ENCODE results near the gene FBXW7.

FBXW7 gene

DNA sequence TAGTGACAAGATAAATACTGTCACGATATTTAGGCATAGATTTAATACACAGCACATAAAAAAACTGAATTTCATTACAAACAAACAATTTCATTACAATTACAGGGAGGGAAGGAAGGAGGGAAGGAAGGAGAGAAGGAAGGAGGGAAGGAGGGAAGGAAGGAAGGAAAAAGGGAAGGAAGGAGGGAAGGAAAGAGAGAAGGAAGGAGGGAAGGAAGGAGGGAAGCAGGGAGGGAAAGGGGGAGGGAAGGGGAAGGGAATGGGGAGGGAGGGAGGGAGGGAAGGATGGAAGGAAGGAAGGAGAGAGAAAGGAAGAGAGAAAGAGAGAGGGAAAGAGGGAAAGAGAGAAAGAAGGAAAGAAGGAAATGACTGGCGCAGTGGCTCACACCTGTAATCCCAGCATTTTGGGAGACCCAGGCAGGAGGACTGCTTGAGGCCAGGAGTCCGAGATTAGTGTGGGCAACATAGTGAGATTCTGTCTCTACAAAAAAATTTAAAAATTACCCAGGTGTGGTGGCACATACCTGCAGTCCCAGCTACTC is 64.6 kb downstream of the FBXW7 start:
- DNase-seq (ENCODE audit: low read depth): no peak

GRCh38 chr4:152468408-152468807 is 67.5 kb downstream of the FBXW7 start:
- DNase-seq (ENCODE audit: low read depth): no peak

- DNase-seq (ENCODE audit: low read depth): no peak
Measured at GRCh38 chr4:152467101-152467500, 68.8 kb downstream of the FBXW7 start.

GRCh38 chr4:152464030-152464823 is 71.7 kb downstream of the FBXW7 start:
- no peak for DNase-seq (ENCODE audit: low read depth)

DNA sequence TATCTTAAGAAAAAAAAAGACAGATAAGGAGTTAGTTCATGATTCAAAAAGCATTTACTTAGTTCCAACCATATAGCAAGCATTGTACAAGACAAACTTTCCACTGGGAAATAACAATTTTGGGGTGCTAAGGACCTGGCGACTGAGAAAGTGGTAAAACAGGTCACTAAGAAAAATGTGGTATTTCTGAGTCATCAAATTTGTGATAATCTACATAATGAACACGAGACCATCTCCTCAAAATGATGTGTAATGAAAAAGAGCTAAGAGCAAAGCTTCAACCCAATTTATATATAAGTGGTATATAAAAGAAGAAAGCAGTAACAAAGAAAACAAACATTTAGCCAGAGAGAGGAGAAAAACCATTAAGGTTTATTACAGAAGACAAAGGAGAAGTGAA is 72.3 kb downstream of the FBXW7 start:
- no peak for DNase-seq (ENCODE audit: low read depth)

DNA sequence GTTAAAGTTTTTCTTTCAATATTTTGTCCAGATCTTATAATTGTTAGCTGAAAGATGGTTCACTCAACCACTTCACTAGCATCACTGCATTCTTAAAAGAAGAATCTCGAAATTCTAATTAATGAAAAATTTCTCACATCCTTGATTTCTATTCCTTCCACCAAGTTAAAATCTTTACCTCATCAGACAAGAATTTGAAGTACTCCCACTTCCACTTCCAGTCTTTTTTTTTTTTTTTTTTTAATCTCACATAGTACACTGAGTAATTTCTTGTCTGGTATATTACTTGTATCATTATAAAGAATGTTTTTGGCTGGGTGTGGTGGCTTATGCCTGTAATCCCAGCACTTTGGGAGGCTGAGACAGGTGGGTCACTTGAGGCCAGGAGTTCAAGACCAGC is 73.2 kb downstream of the FBXW7 start:
- no peak for DNase-seq (ENCODE audit: low read depth)

DNA sequence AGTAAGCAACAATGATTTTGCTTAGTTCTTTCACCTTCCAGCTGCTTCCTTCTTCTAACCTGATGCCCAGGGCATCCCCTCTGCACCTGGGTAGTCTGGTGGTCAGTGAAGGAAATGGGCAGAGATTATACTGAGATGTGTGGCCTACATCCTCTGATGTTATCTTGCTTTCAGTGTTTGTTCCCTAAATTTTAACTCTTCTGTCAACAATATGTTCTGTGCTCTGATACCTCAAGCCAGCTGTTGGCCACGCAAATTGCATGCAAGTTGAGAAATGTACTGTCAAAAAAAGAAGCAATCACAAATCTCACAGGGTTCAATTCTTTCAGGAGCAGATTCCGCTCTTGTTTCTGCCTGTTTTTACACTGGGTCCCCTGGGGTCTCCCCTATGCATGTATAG is 73.8 kb downstream of the FBXW7 start:
- no peak for DNase-seq (ENCODE audit: low read depth)

GRCh38 chr4:152460488-152460887 is 75.4 kb downstream of the FBXW7 start:
- no peak for DNase-seq (ENCODE audit: low read depth)

- no peak for DNase-seq (ENCODE audit: low read depth)
Measured at GRCh38 chr4:152459326-152459725, 76.6 kb downstream of the FBXW7 start.

- no peak for DNase-seq (ENCODE audit: low read depth)
Measured at GRCh38 chr4:152458801-152459302, 77.0 kb downstream of the FBXW7 start.

- no peak for DNase-seq (ENCODE audit: low read depth)
Measured at GRCh38 chr4:152456609-152457008, 79.3 kb downstream of the FBXW7 start.

GRCh38 chr4:152455311-152455710 is 80.6 kb downstream of the FBXW7 start:
- DNase-seq (ENCODE audit: low read depth): no peak

GRCh38 chr4:152454398-152455011 is 81.4 kb downstream of the FBXW7 start:
- DNase-seq (ENCODE audit: low read depth): no peak

- DNase-seq (ENCODE audit: low read depth): no peak
Measured at GRCh38 chr4:152451496-152451895, 84.4 kb downstream of the FBXW7 start.

DNA sequence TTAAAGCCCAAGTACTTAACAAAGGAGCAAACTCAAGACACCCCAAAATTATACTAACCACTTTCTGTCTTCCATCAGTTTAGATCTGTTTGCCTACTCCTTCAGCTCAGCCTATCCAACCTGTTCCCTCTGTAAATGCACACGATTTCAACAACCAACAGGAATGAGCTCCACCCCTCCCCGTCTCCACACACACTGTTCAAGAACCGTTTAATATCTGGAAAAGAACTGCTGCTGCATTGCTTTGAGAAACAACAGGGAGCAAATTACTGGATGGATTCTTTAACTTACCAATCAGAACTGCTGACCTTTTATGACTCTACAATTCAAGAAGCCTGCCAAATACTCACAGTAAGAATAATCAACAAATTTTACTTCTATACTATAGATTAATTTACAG is 87.0 kb downstream of the FBXW7 start:
- no peak for DNase-seq (ENCODE audit: low read depth)

DNA sequence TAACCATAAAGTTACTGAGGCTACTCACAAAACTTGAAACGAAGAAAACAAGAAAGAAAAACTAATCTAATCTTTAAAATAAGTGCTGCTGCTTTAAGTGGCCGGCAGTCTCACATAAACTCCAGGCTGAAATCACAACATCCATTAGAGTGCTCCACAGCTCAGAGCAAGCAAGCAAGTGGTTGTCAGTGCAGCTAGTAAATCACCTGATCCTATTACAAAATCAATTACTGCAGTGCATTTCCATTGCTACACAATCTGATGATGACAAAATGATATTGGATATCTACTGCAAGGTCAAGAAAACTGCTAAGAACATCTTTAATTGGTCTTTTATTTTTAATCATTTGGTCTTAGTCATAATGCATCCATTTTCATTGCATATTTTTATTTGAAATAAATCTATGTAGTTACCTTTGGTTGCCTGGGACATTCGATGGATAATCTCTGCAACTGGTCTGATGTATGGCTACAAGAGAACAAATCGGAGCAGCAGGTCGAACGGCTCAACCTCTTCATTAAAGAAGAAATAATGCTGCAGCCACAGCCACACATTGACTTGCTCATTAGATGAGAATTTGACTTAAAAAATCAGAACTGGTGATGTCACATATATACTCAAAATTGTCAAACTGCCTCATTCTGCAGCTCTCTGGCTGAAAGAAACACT is 87.7 kb downstream of the FBXW7 start:
- DNase-seq (ENCODE audit: low read depth): no peak

GRCh38 chr4:152443859-152444258 is 92.0 kb downstream of the FBXW7 start:
- no peak for DNase-seq (ENCODE audit: low read depth)

- DNase-seq (ENCODE audit: low read depth): no peak
Measured at GRCh38 chr4:152437561-152437960, 98.3 kb downstream of the FBXW7 start.

DNA sequence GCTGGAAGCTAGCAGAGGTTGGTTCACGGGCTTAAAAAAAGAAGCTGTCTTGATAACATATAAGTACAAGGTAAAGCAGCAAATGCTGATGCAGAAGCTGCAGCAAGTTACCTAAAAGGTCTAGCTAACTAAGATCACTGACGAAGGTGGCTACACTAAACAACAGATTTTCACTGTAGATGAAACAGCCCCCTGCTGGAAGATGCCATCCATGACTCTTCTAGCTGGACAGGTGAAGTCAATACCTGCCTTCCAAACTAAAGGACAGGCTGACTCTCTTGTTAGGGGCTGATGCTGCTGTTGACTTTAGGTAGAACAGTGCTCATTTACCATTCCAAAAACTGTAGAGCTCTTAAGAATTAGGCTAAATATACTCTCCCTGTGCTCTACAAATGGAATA is 99.5 kb downstream of the FBXW7 start:
- no peak for DNase-seq (ENCODE audit: low read depth)

- DNase-seq (ENCODE audit: low read depth): no peak
Measured at GRCh38 chr4:152434011-152434410, 101.9 kb downstream of the FBXW7 start.

GRCh38 chr4:152431784-152432183 is 104.1 kb downstream of the FBXW7 start:
- DNase-seq (ENCODE audit: low read depth): no peak

GRCh38 chr4:152431291-152431690 is 104.6 kb downstream of the FBXW7 start:
- DNase-seq (ENCODE audit: low read depth): no peak

DNA sequence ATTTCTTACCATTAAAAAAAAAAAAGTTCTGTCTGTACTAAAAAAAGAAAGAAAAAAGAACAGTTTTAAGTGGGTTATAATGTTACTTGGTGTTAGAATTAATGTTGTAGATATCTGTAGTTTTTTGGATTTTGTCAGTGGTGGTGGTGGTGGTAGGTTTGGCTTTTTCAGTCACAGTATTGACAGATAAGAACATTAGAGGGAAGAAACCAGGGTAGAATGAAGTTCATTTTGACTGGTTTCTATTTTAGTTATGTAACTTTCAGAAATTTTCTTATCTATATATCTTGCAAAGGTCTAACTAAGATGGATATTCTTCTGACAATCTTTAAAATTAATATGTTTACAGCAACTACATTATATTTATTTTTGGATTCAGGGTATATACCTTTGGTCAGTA is 105.4 kb downstream of the FBXW7 start:
- no peak for DNase-seq (ENCODE audit: low read depth)
